Measurements from ENCODE around the gene RANGAP1. TPM values are rescaled to one million over a fixed set of nuclear protein-coding genes. Genes with fewer than 3 reads are reported as not detected.
"Not testable (repeated sequence)": the region's sequence is repeated elsewhere in the genome, so short reads cannot be mapped to it uniquely, and the experiment has no call there.

RANGAP1 gene
- polyA plus RNA-seq, 4 donors, result 27.5 to 62.3 (median 34.0) TPM

DNA sequence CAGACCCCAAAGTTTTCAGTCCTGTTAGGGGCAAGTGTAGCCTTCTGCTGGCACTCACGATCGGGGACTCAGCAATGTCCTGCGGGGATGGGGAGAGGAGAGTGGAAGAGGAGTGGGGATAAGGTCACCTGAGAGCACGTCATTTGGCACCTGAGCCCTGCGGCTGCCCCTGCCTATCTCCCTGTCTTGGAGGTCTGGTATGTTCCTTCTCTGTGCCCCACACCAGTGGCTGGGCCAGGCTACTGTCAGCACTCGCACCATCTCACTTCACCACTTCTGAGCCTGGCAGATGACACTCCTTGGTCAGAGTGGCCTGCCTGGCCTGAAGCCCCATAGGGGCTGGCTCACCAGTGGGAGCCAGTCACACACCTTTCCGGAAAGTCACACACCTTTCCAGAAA is 25.1 kb downstream of the RANGAP1 start:
- Histone ChIP-seq H3K27me3 (ENCODE audit: control insufficient read depth in 3 of 3, insufficient read depth in 3 of 3, low read length in 3 of 3) (no peaks in the 10 kb centered on the region), H3K27ac (ENCODE audit: low read depth in 1 of 3, low read length in 2 of 3) (no peak overlapping the region), H3K4me1 (ENCODE audit: control insufficient read depth in 3 of 3, insufficient read depth in 2 of 3, low read depth in 1 of 3, low read length in 2 of 3) (no peaks in the 10 kb centered on the region), H3K36me3 (ENCODE audit: control insufficient read depth in 3 of 3, insufficient read depth in 2 of 3, low read depth in 1 of 3, low read length in 3 of 3) (peaks cover 13 to 92% (median 18%) of the 10 kb centered on the region in 3 donors), H3K4me3 (ENCODE audit: low read depth in 1 of 3, low read length in 3 of 3) (no peak overlapping the region), H3K9me3 (ENCODE audit: control insufficient read depth in 2 of 2, insufficient read depth in 1 of 2, low read depth in 1 of 2, low read length in 1 of 2) (no peaks in the 10 kb centered on the region)
- 96 to 99% (median 97%) methylated on average over 7 of the region's 7 CpGs for WGBS, 3 donors
- DNase-seq (no peak), FAIRE-seq (no peak)

DNA sequence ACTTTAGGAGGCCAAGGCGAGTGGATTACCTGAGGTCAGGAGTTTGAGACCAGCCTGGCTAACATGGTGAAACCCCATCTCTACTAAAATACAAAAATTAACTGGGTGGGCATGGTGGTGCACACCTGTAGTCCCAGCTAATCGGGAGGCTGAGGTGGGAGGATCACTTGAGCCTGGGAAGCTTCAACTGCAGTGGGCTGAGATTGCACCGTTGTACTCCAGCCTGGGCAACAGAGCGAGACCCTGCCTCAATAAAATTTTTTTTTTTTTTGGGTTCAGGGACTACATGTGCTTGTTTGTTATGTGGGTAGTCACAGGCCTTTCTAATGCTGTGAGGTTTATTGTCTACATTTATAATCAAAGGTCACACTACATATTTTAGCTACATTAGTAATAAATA is 26.2 kb downstream of the RANGAP1 start:
- not testable (repeated sequence) for H3K27ac ChIP-seq (ENCODE audit: low read depth in 1 of 3, low read length in 2 of 3); H3K4me1 ChIP-seq (ENCODE audit: control insufficient read depth in 3 of 3, insufficient read depth in 2 of 3, low read depth in 1 of 3, low read length in 2 of 3); FAIRE-seq; H3K4me3 ChIP-seq (ENCODE audit: low read depth in 1 of 3, low read length in 3 of 3); H3K9me3 ChIP-seq (ENCODE audit: control insufficient read depth in 2 of 2, insufficient read depth in 1 of 2, low read depth in 1 of 2, low read length in 1 of 2); DNase-seq; H3K27me3 ChIP-seq (ENCODE audit: control insufficient read depth in 3 of 3, insufficient read depth in 3 of 3, low read length in 3 of 3)
- 97 to 100% (median 97%) methylated on average over 4 of the region's 4 CpGs for WGBS, 3 donors
- H3K36me3 ChIP-seq (ENCODE audit: control insufficient read depth in 3 of 3, insufficient read depth in 2 of 3, low read depth in 1 of 3, low read length in 3 of 3), result peaks cover 12 to 94% (median 13%) of the 10 kb centered on the region in 3 donors

DNA sequence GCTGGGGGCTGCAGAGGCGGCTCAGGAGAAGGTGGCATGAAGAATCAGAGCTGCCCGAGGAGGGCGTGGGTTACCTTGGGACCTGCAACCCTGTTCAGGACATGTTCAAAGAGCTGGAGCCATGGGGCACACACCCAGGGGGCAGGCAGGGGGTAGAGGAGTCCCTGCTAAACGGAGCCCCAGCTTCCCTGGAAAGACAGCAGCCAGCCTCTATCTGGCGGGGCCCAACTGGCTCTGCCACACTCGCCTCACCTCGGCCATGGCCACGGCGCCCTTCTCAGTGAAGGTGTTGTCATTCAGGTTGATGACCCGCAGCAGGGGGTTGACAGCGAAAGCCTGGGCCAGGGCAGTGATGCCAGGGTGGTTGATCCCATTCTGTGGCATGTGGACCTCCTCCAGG is 28.3 kb downstream of the RANGAP1 start:
- no peaks in the 10 kb centered on the region for H3K4me1 ChIP-seq (ENCODE audit: control insufficient read depth in 3 of 3, insufficient read depth in 2 of 3, low read depth in 1 of 3, low read length in 2 of 3)
- H3K36me3 ChIP-seq (ENCODE audit: control insufficient read depth in 3 of 3, insufficient read depth in 2 of 3, low read depth in 1 of 3, low read length in 3 of 3), result peaks cover 6 to 95% (median 15%) of the 10 kb centered on the region in 3 donors
- WGBS, 3 donors, result 94 to 97% (median 96%) methylated on average over 9 to 11 of the region's 11 CpGs
- no peak overlapping the region for H3K27ac ChIP-seq (ENCODE audit: low read depth in 1 of 3, low read length in 2 of 3)
- H3K27me3 ChIP-seq (ENCODE audit: control insufficient read depth in 3 of 3, insufficient read depth in 3 of 3, low read length in 3 of 3), result no peaks in the 10 kb centered on the region
- FAIRE-seq (no peak), DNase-seq (no peak)
- H3K4me3 ChIP-seq (ENCODE audit: low read depth in 1 of 3, low read length in 3 of 3), result no peak overlapping the region
- H3K9me3 ChIP-seq (ENCODE audit: control insufficient read depth in 2 of 2, insufficient read depth in 1 of 2, low read depth in 1 of 2, low read length in 1 of 2), result no peaks in the 10 kb centered on the region

DNA sequence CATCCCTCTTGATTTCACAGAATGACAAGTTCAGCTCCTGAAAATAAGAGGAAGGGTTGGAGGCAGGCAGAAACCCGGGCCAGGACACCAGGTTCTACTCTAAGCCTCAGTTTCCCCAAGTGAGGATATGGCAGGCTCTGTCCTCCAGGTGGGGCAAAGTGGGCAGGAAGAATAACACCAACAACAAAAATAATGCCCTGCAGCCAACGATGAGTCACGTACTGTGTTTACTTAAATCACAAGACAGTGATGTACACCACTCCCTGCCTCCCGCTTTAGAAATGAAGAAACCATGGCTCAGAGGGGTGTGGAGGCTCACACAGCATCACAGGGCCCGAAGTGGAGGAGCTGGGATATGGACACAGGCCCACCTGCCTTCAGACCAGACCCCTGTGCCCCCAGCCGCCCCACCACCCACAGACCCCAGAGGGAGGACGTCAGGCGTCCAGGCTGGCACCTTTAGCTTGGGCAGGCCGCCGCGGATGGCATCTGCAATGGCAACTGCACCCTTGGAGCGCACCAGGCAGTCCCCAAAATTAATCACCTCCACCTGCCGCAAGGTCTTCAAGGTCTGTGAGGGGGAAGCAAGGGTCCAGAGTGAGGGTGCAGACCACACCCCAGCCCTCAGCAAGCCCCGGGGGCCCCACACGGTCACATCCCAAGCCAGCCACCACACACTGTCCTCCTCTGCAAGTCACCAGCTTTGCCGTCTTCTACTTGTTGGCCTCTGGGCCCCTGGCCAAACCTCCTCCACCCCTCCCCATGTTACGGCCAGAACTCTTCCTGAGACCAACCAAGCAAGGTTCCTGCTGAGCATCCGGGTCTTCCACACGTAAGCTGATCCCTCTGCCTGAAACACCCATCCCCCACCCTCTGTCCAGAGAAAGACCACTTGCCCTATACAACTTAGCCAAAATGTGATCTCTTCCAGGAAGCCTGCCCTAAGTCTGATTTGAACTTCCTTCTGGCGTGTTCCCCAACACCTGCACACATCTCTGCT is 29.4 kb downstream of the RANGAP1 start:
- Histone ChIP-seq H3K4me1 (ENCODE audit: control insufficient read depth in 3 of 3, insufficient read depth in 2 of 3, low read depth in 1 of 3, low read length in 2 of 3) (no peaks in the 10 kb centered on the region), H3K9me3 (ENCODE audit: control insufficient read depth in 2 of 2, insufficient read depth in 1 of 2, low read depth in 1 of 2, low read length in 1 of 2) (no peaks in the 10 kb centered on the region), H3K36me3 (ENCODE audit: control insufficient read depth in 3 of 3, insufficient read depth in 2 of 3, low read depth in 1 of 3, low read length in 3 of 3) (peaks cover 8 to 89% (median 17%) of the 10 kb centered on the region in 3 donors), H3K27me3 (ENCODE audit: control insufficient read depth in 3 of 3, insufficient read depth in 3 of 3, low read length in 3 of 3) (no peaks in the 10 kb centered on the region), H3K27ac (ENCODE audit: low read depth in 1 of 3, low read length in 2 of 3) (no peak overlapping the region), H3K4me3 (ENCODE audit: low read depth in 1 of 3, low read length in 3 of 3) (no peak overlapping the region)
- 83 to 90% (median 87%) methylated on average over 20 of the region's 20 CpGs for WGBS, 3 donors
- no peak for DNase-seq
- no peak for FAIRE-seq

DNA sequence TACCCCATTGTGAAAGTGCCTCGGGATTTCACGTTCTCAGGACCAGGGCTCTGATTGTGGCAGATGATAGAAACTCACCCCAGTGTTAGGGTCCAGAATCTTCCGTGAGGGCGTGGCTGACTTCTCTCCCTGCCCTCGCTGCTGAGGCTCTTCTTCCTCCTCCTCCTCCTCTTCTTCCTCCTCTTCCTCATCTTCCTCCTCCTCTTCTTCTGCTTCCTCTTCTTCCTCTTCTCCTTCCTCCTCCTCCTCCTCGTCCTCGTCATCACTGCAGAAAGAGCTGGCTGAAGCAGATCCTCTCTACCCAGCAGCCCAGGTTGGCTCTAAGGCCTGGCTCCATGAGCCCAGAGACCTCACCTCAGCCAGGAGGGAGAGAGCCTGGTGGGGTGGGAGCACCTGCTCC is 31.8 kb downstream of the RANGAP1 start:
- no peaks in the 10 kb centered on the region for H3K9me3 ChIP-seq (ENCODE audit: control insufficient read depth in 2 of 2, insufficient read depth in 1 of 2, low read depth in 1 of 2, low read length in 1 of 2)
- H3K4me1 ChIP-seq (ENCODE audit: control insufficient read depth in 3 of 3, insufficient read depth in 2 of 3, low read depth in 1 of 3, low read length in 2 of 3), result no peaks in the 10 kb centered on the region
- no peak for DNase-seq
- 88 to 94% (median 93%) methylated on average over 7 of the region's 7 CpGs for WGBS, 3 donors
- no peak overlapping the region for H3K4me3 ChIP-seq (ENCODE audit: low read depth in 1 of 3, low read length in 3 of 3)
- H3K27ac ChIP-seq (ENCODE audit: low read depth in 1 of 3, low read length in 2 of 3), result no peak overlapping the region
- FAIRE-seq, result no peak
- H3K36me3 ChIP-seq (ENCODE audit: control insufficient read depth in 3 of 3, insufficient read depth in 2 of 3, low read depth in 1 of 3, low read length in 3 of 3), result peaks cover 14 to 92% (median 24%) of the 10 kb centered on the region in 3 donors
- H3K27me3 ChIP-seq (ENCODE audit: control insufficient read depth in 3 of 3, insufficient read depth in 3 of 3, low read length in 3 of 3), result no peaks in the 10 kb centered on the region

DNA sequence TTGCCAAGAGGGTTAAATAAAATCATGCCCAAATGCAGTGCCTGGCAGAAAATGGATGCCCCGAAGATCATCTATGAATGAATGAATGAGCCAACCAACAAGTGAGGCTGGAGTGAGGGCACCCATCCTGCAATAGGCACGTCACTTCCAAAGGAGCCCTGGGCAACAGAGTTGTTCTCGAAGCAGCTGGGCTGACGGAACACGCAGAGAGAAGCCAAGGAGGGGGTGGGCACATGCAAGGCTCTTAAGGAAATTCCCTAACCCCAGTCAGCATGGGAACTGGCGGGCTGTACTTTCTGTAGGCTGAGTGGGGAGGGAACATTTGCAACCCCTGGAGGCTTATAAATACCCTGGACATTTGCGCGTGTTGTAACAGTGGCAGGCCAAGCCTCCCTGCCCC is 33.6 kb downstream of the RANGAP1 start:
- FAIRE-seq (no peak), DNase-seq (no peak)
- H3K36me3 ChIP-seq (ENCODE audit: control insufficient read depth in 3 of 3, insufficient read depth in 2 of 3, low read depth in 1 of 3, low read length in 3 of 3), result peaks cover 17 to 92% (median 21%) of the 10 kb centered on the region in 3 donors
- no peaks in the 10 kb centered on the region for H3K9me3 ChIP-seq (ENCODE audit: control insufficient read depth in 2 of 2, insufficient read depth in 1 of 2, low read depth in 1 of 2, low read length in 1 of 2)
- no peak overlapping the region for H3K4me3 ChIP-seq (ENCODE audit: low read depth in 1 of 3, low read length in 3 of 3)
- H3K4me1 ChIP-seq (ENCODE audit: control insufficient read depth in 3 of 3, insufficient read depth in 2 of 3, low read depth in 1 of 3, low read length in 2 of 3), result no peaks in the 10 kb centered on the region
- WGBS, 3 donors, result 95 to 96% (median 96%) methylated on average over 8 of the region's 8 CpGs
- H3K27ac ChIP-seq (ENCODE audit: low read depth in 1 of 3, low read length in 2 of 3), result no peak overlapping the region
- no peaks in the 10 kb centered on the region for H3K27me3 ChIP-seq (ENCODE audit: control insufficient read depth in 3 of 3, insufficient read depth in 3 of 3, low read length in 3 of 3)

DNA sequence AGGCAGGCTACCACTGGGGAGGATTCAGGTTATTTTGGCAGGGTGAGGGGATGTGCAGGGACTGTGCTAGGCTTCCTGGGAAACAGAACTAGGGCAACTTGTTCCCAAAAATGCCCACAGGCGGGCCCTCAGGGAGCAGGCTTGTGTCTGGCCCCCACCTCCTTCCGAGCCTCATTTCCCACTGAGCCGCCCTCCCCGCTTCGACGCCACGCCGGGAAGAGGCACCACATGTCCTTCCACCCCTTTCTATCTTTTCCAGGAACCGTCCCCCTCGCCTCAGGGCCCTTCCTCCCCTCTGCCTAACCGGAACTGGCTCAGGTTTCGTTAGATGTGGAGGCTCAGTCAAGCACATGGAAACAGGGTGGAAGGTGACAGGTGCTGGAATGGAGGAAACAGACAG is 35.9 kb downstream of the RANGAP1 start:
- Histone ChIP-seq H3K4me3 (ENCODE audit: low read depth in 1 of 3, low read length in 3 of 3) (no peak overlapping the region), H3K27ac (ENCODE audit: low read depth in 1 of 3, low read length in 2 of 3) (no peak overlapping the region), H3K4me1 (ENCODE audit: control insufficient read depth in 3 of 3, insufficient read depth in 2 of 3, low read depth in 1 of 3, low read length in 2 of 3) (no peaks in the 10 kb centered on the region), H3K27me3 (ENCODE audit: control insufficient read depth in 3 of 3, insufficient read depth in 3 of 3, low read length in 3 of 3) (no peaks in the 10 kb centered on the region), H3K9me3 (ENCODE audit: control insufficient read depth in 2 of 2, insufficient read depth in 1 of 2, low read depth in 1 of 2, low read length in 1 of 2) (no peaks in the 10 kb centered on the region), H3K36me3 (ENCODE audit: control insufficient read depth in 3 of 3, insufficient read depth in 2 of 3, low read depth in 1 of 3, low read length in 3 of 3) (peaks cover 17 to 91% (median 26%) of the 10 kb centered on the region in 3 donors)
- 96 to 98% (median 96%) methylated on average over 12 of the region's 12 CpGs for WGBS, 3 donors
- DNase-seq, result no peak
- no peak for FAIRE-seq

DNA sequence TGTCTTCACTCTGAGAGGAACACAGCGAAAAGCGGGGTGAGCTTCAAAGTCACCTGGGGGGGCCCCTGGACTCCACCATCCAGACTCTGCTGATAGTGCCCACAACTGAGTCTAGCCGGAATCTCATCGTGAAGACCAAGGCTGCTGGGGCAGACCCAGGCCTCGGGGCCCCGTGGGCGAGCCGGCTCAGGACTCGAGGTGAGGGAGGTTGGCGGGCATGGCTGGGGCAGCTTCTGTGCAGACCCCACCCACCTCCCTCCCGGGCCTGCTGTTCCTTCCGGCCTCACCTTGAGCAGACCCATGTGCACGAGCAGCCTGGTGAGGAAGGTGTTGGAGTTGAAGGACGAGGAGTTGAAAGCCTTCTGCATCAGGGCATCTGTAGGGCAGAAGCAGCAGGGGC is 36.5 kb downstream of the RANGAP1 start:
- Histone ChIP-seq H3K27me3 (ENCODE audit: control insufficient read depth in 3 of 3, insufficient read depth in 3 of 3, low read length in 3 of 3) (no peaks in the 10 kb centered on the region), H3K4me1 (ENCODE audit: control insufficient read depth in 3 of 3, insufficient read depth in 2 of 3, low read depth in 1 of 3, low read length in 2 of 3) (no peaks in the 10 kb centered on the region), H3K4me3 (ENCODE audit: low read depth in 1 of 3, low read length in 3 of 3) (no peak overlapping the region), H3K9me3 (ENCODE audit: control insufficient read depth in 2 of 2, insufficient read depth in 1 of 2, low read depth in 1 of 2, low read length in 1 of 2) (no peaks in the 10 kb centered on the region), H3K36me3 (ENCODE audit: control insufficient read depth in 3 of 3, insufficient read depth in 2 of 3, low read depth in 1 of 3, low read length in 3 of 3) (peaks cover 17 to 88% (median 26%) of the 10 kb centered on the region in 3 donors), H3K27ac (ENCODE audit: low read depth in 1 of 3, low read length in 2 of 3) (no peak overlapping the region)
- 92 to 94% (median 94%) methylated on average over 14 of the region's 14 CpGs for WGBS, 3 donors
- DNase-seq (no peak), FAIRE-seq (no peak)

All from small intestine (tissue), 7 donors.